B cell (primary cell): Measurements from ENCODE around the gene N4BP2L2. TPM values are rescaled to one million over a fixed set of nuclear protein-coding genes. Genes with fewer than 3 reads are reported as not detected.
A peak's percentile ranks its signal among the peaks of the same experiment; 100 is the strongest.

Experiments used
- ATAC-seq: fragments of 200-7000 bp; cut with Tn5 transposase; one replicate; pipeline ENCODE4 v1.10.0; 2021; ENCODE audit warnings: low read depth, mild to moderate bottlenecking, moderate number of reproducible peaks, moderate library complexity
- CTCF ChIA-PET: fragments of 350-600 bp; sonication (Branson Sonifier 250); formaldehyde crosslinking; loops from one replicate; lab custom pipeline; 2021; ENCODE audit warnings: antibody characterized with exemption, inconsistent platforms; lab: Charles Lee
- POLR2A ChIA-PET: fragments of 350-600 bp; sonication (Branson Sonifier 250); formaldehyde crosslinking; loops from one replicate; lab custom pipeline; 2021; ENCODE audit warnings: antibody characterized with exemption; lab: Charles Lee
- DNase-seq: peaks from one replicate; pipeline ENCODE4 v3.0.0; 2013
- H2AFZ ChIP-seq: 2 replicates; pipeline ENCODE4 v1.6.1; 2012; ENCODE audit warnings: mild to moderate bottlenecking, low read depth, low read length; ENCODE audit not compliant: insufficient read depth, poor library complexity, severe bottlenecking
- H3K27ac ChIP-seq, 2 donors: 1 replicate in 1 of 2; 2 replicates in 1 of 2; pipeline ENCODE4 v1.5.1; 2012 to 2013; ENCODE audit warnings: low read length in 2 of 2, mild to moderate bottlenecking in 2 of 2, moderate library complexity in 1 of 2
- H3K27me3 ChIP-seq, 4 experiments: fragments of 200-600 bp in 1 of 4; sonication (generic) in 1 of 4; replicated peaks in 1 of 4; 1 replicate in 2 of 4; 2 replicates in 2 of 4; pipeline versions ENCODE4 v1.6.1 to v1.7.0; 2013 to 2016; ENCODE audit warnings: low read length in 3 of 4, mild to moderate bottlenecking in 2 of 4, mixed read lengths in 1 of 4, moderate library complexity in 1 of 4; ENCODE audit not compliant: insufficient read depth in 4 of 4, control insufficient read depth in 3 of 4; ENCODE audit errors: control extremely low read depth in 1 of 4
- H3K36me3 ChIP-seq, 2 experiments: replicated peaks in 1 of 2; 1 replicate in 1 of 2; 2 replicates in 1 of 2; pipeline versions ENCODE4 v1.6.1 to v1.7.1; 2013; ENCODE audit warnings: low read length in 1 of 2; ENCODE audit not compliant: insufficient read depth in 2 of 2, control insufficient read depth in 1 of 2; ENCODE audit errors: control extremely low read depth in 1 of 2, extremely low read depth in 1 of 2
- H3K4me1 ChIP-seq, 2 donors: fragments of 200-600 bp in 1 of 2; sonication (generic) in 1 of 2; 1 replicate in 1 of 2; 2 replicates in 1 of 2; pipeline versions ENCODE4 v1.5.1 to v1.6.1; 2013 to 2017; ENCODE audit warnings: low read length in 2 of 2; ENCODE audit not compliant: control insufficient read depth in 2 of 2, insufficient read depth in 2 of 2
- H3K4me2 ChIP-seq: replicated peaks from 2 replicates; pipeline ENCODE3; 2012; ENCODE audit warnings: mild to moderate bottlenecking, low read depth, low read length; ENCODE audit not compliant: poor library complexity, severe bottlenecking
- H3K4me3 ChIP-seq, 5 experiments: fragments of 200-600 bp in 1 of 5; sonication (generic) in 1 of 5; 1 replicate in 3 of 5; 2 replicates in 2 of 5; pipeline versions ENCODE4 v1.5.1 to v1.7.0; 2011 to 2016; ENCODE audit warnings: low read length in 4 of 5, mild to moderate bottlenecking in 4 of 5, low read depth in 2 of 5, control low read depth in 1 of 5, moderate library complexity in 1 of 5; ENCODE audit not compliant: insufficient read depth in 1 of 5; ENCODE audit errors: control extremely low read depth in 1 of 5, extremely low read depth in 1 of 5
- H3K79me2 ChIP-seq: fragments of 200-600 bp; sonication (generic); one replicate; pipeline ENCODE4 v1.6.0; 2016; ENCODE audit warnings: low read length; ENCODE audit not compliant: control insufficient read depth, insufficient read depth
- H3K9ac ChIP-seq: fragments of 200-600 bp; sonication (generic); 2 replicates; pipeline ENCODE4 v1.6.1; 2017; ENCODE audit warnings: mild to moderate bottlenecking, low read length, moderate library complexity
- H3K9me3 ChIP-seq, 3 donors: one replicate each; pipeline versions ENCODE4 v1.6.1 to v1.7.1; 2013; ENCODE audit warnings: low read length in 2 of 3; ENCODE audit not compliant: control insufficient read depth in 2 of 3, insufficient read depth in 1 of 3; ENCODE audit errors: control extremely low read depth in 1 of 3
- H4K20me1 ChIP-seq: 2 replicates; pipeline ENCODE4 v1.6.0; 2012; ENCODE audit warnings: mild to moderate bottlenecking, low read length; ENCODE audit not compliant: insufficient read depth, control insufficient read depth, poor library complexity, severe bottlenecking
- H3K27ac Mint-ChIP-seq: one replicate; pipeline ENCODE4 v1.8.0; 2021; ENCODE audit warnings: mixed read lengths
- H3K27me3 Mint-ChIP-seq: one replicate; pipeline ENCODE4 v1.8.0; 2021; ENCODE audit warnings: mixed read lengths
- H3K4me1 Mint-ChIP-seq: one replicate; pipeline ENCODE4 v1.8.0; 2021; ENCODE audit warnings: mixed read lengths
- H3K4me3 Mint-ChIP-seq: one replicate; pipeline ENCODE4 v1.8.0; 2021; ENCODE audit warnings: mixed read lengths
- H3K9me3 Mint-ChIP-seq: one replicate; pipeline ENCODE4 v1.8.0; 2022; ENCODE audit warnings: mixed read lengths; ENCODE audit not compliant: insufficient read depth
- CTCF ChIP-seq: fragments of 200-600 bp; IDR thresholded peaks from one replicate; pipeline ENCODE4 v1.8.0; 2022; ENCODE audit warnings: antibody characterized with exemption, mild to moderate bottlenecking
- EZH2 ChIP-seq: IDR thresholded peaks from 2 replicates; pipeline ENCODE4 v1.6.1; 2012; ENCODE audit warnings: borderline replicate concordance, low read depth, mild to moderate bottlenecking, moderate library complexity, low read length; ENCODE audit not compliant: insufficient read depth, poor library complexity, severe bottlenecking
- WGBS: methylation state at CpG from one replicate; pipeline ENCODE4 v1.1.5; 2013; ENCODE audit warnings: missing lambda C conversion rate; ENCODE audit not compliant: insufficient coverage; 5-methylcytosine and 5-hydroxymethylcytosine counted together
- intact Hi-C: fragments of 100-400 bp; cut with micrococcal nuclease; formaldehyde crosslinking; loops from one replicate; pipeline ENCODE4 v1.10.0; 2022
- polyA plus RNA-seq: library from polyadenylated mRNA; depleted of rRNA; stranded (reverse); fragments of >200 nt; gene quantifications from 2 replicates; pipeline ENCODE4 v1.2.3, GENCODE V29; 2012
- total RNA-seq, 2 donors: library from RNA; stranded (reverse); fragments of 120-200 nt in 1 of 2; gene quantifications; 1 replicate in 1 of 2; 2 replicates in 1 of 2; pipeline versions ENCODE4 v1.2.3 to v1.2.4, GENCODE V29; 2013 to 2022

N4BP2L2 gene
- total and polyA plus RNA-seq, 2 donors (not counting 1 experiment from before 2014, with no cell fraction given): 63.9 to 239 TPM

- peak overlapping the region; percentile 46 for H3K27ac Mint-ChIP-seq
- H3K27me3 Mint-ChIP-seq: no peaks in the 10 kb centered on the region
- Histone ChIP-seq H3K4me1 (peaks cover 25 to 45% of the 10 kb centered on the region in 2 donors), H3K9ac (no peak overlapping the region), H3K4me2 (peak overlapping the region; percentile 96), H3K27me3 (no peaks in the 10 kb centered on the region), H3K27ac (peak overlapping the region in 1 of 2 donors; percentile 98), H3K79me2 (peaks cover 71% of the 10 kb centered on the region), H2AFZ (no peak overlapping the region), H4K20me1 (peaks cover 35% of the 10 kb centered on the region), H3K36me3 (peaks cover 1 to 23% of the 10 kb centered on the region in 2 experiments), H3K4me3 (no peak overlapping the region), H3K9me3 (no peaks in the 10 kb centered on the region)
- intact Hi-C loops: loop anchor here (5.0 kb wide), 1 partner anchor 1808 kb away; the partner anchor contains the start of gene USPL1
- peaks cover 50% of the 10 kb centered on the region for H3K4me1 Mint-ChIP-seq
- WGBS: 100% methylated on average over 6 of the region's 7 CpGs
- ATAC-seq (no peak), DNase-seq (no peak)
- CTCF ChIA-PET: interaction anchor here (1.0 kb wide), 1 partner anchor 226 kb away, joined by 3 read pairs; no protein-coding TSS in a partner anchor
- peak overlapping the region; percentile 44 for H3K4me3 Mint-ChIP-seq
- POLR2A ChIA-PET: interaction anchor here (2.0 kb wide), 1 partner anchor 110 kb away, joined by 6 read pairs; the partner anchor contains the start of genes BRCA2 and ZAR1L
- H3K9me3 Mint-ChIP-seq: no peaks in the 10 kb centered on the region
- TF ChIP-seq EZH2: no peak
- TF ChIP-seq CTCF: no peak
Measured at GRCh38 chr13:32425158-32425557, 113.4 kb downstream of the N4BP2L2 start.

- no peak overlapping the region for H3K4me3 ChIP-seq
- H3K9me3 ChIP-seq: peaks cover 0 to 12% (median 11%) of the 10 kb centered on the region in 3 donors
- Mint-ChIP-seq H3K27ac (no peak overlapping the region), H3K4me1 (peaks cover 41% of the 10 kb centered on the region), H3K9me3 (no peaks in the 10 kb centered on the region), H3K4me3 (peak overlapping the region; percentile 5), H3K27me3 (no peaks in the 10 kb centered on the region)
- no peak overlapping the region for H3K4me2 ChIP-seq
- CTCF ChIA-PET: interaction anchor here (1.5 kb wide), 1 partner anchor 245 kb away, joined by 4 read pairs; no protein-coding TSS in a partner anchor
- H3K27ac ChIP-seq: no peak overlapping the region
- POLR2A ChIA-PET: no interaction called here
- peaks cover 17 to 31% of the 10 kb centered on the region in 2 donors for H3K4me1 ChIP-seq
- no peak for ATAC-seq
- H3K9ac ChIP-seq: no peak overlapping the region
- H4K20me1 ChIP-seq: peaks cover 38% of the 10 kb centered on the region
- no peak for TF ChIP-seq EZH2
- TF ChIP-seq CTCF: no peak
- DNase-seq: no peak
- no peaks in the 10 kb centered on the region for H3K27me3 ChIP-seq
- intact Hi-C loops: no loop called here
- peaks cover 1 to 29% of the 10 kb centered on the region in 2 experiments for H3K36me3 ChIP-seq
- whole genome bisulfite sequencing: 62% methylated on average over 2 of the region's 3 CpGs
- peaks cover 76% of the 10 kb centered on the region for H3K79me2 ChIP-seq
- H2AFZ ChIP-seq: no peak overlapping the region
Measured at GRCh38 chr13:32423592-32423991, 115.0 kb downstream of the N4BP2L2 start.
